HEK293 (cell line): ENCODE measurements around the gene EPM2AIP1.
"Not testable (repeated sequence)": the region's sequence is repeated elsewhere in the genome, so short reads cannot be mapped to it uniquely, and the experiment has no call there.

Experiments used
- CTCF ChIA-PET: fragments of 350-600 bp; formaldehyde crosslinking; extraction: SDS; loops from one replicate; lab custom pipeline; 2021; ENCODE audit warnings: antibody characterized with exemption; lab: Yijun Ruan, JAX
- POLR2A ChIA-PET: fragments of 300-600 bp; formaldehyde crosslinking; extraction: SDS; loops from one replicate; lab custom pipeline; 2020; ENCODE audit warnings: antibody characterized with exemption, inconsistent platforms; lab: Yijun Ruan, JAX
- H3K27ac ChIP-seq: fragments of 200-500 bp; sonication (Bioruptor generic); 2 replicates; pipeline ENCODE4 v1.5.1; 2014; ENCODE audit warnings: low read depth, low read length, control low read depth, inconsistent platforms; ENCODE audit errors: extremely low read depth
- H3K36me3 ChIP-seq, 2 experiments: fragments of 200-500 bp in 1 of 2; sonication (Bioruptor generic) in 1 of 2; 1 replicate in 1 of 2; 2 replicates in 1 of 2; pipeline ENCODE4 v1.5.1; 2014 to 2017; ENCODE audit warnings: inconsistent platforms in 2 of 2, low read length in 2 of 2; ENCODE audit not compliant: control insufficient read depth in 2 of 2, insufficient read depth in 1 of 2
- H3K4me1 ChIP-seq: fragments of 200-500 bp; sonication (Bioruptor generic); 2 replicates; pipeline ENCODE4 v1.5.1; 2014; ENCODE audit warnings: mild to moderate bottlenecking, low read length, inconsistent platforms; ENCODE audit not compliant: control insufficient read depth, insufficient read depth
- H3K4me3 ChIP-seq: 2 replicates; pipeline ENCODE4 v1.5.1; 2011; ENCODE audit warnings: low read depth, mild to moderate bottlenecking, control low read depth, low read length, moderate library complexity
- H3K9me3 ChIP-seq: fragments of 200-500 bp; sonication (Bioruptor generic); 2 replicates; pipeline ENCODE4 v1.5.1; 2014; ENCODE audit warnings: low read depth, low read length, inconsistent platforms; ENCODE audit not compliant: control insufficient read depth, insufficient read depth
- WT1 ChIP-seq: fragments of 450-650 bp; formaldehyde crosslinking; IDR thresholded peaks from 2 replicates; pipeline ENCODE4 v1.5.1; 2016; ENCODE audit warnings: missing biosample characterization, missing genetic modification characterization
- ZFHX2 ChIP-seq: fragments of 450-650 bp; formaldehyde crosslinking; conservative IDR thresholded peaks from 2 replicates; pipeline ENCODE4 v1.5.1; 2016; ENCODE audit warnings: missing biosample characterization, missing genetic modification characterization
- ZNF155 ChIP-seq: fragments of 450-650 bp; formaldehyde crosslinking; IDR thresholded peaks from 2 replicates; pipeline ENCODE4 v1.5.1; 2016; ENCODE audit warnings: missing biosample characterization, missing genetic modification characterization
- ZNF174 ChIP-seq: fragments of 450-650 bp; formaldehyde crosslinking; IDR thresholded peaks from 2 replicates; pipeline ENCODE4 v1.5.0; 2017; ENCODE audit warnings: missing biosample characterization, mild to moderate bottlenecking, missing genetic modification characterization
- ZNF175 ChIP-seq: fragments of 450-650 bp; formaldehyde crosslinking; IDR thresholded peaks from 2 replicates; pipeline ENCODE4 v1.5.1; 2016; ENCODE audit warnings: missing biosample characterization, missing genetic modification characterization
- ZNF19 ChIP-seq: fragments of 450-650 bp; formaldehyde crosslinking; IDR thresholded peaks from 2 replicates; pipeline ENCODE4; 2016; ENCODE audit warnings: missing biosample characterization, missing genetic modification characterization, low read depth
- ZNF223 ChIP-seq: fragments of 450-650 bp; formaldehyde crosslinking; IDR thresholded peaks from 2 replicates; pipeline ENCODE4 v1.5.1; 2016; ENCODE audit warnings: missing biosample characterization, missing genetic modification characterization
- ZNF292 ChIP-seq: fragments of 450-650 bp; formaldehyde crosslinking; IDR thresholded peaks from 2 replicates; pipeline ENCODE4 v1.5.1; 2016; ENCODE audit warnings: low read depth, missing biosample characterization, missing genetic modification characterization, borderline replicate concordance
- ZNF341 ChIP-seq: fragments of 450-650 bp; formaldehyde crosslinking; IDR thresholded peaks from 2 replicates; pipeline ENCODE4; 2016; ENCODE audit warnings: low read depth, missing biosample characterization, missing genetic modification characterization
- ZNF394 ChIP-seq: fragments of 450-650 bp; formaldehyde crosslinking; IDR thresholded peaks from 2 replicates; pipeline ENCODE4 v1.5.1; 2016; ENCODE audit warnings: missing biosample characterization, missing genetic modification characterization, mild to moderate bottlenecking, moderate library complexity, borderline replicate concordance
- ZNF423 ChIP-seq: fragments of 450-650 bp; formaldehyde crosslinking; IDR thresholded peaks from 2 replicates; pipeline ENCODE4 v1.5.1; 2016; ENCODE audit warnings: missing biosample characterization, missing genetic modification characterization
- ZNF433 ChIP-seq: fragments of 450-650 bp; formaldehyde crosslinking; IDR thresholded peaks from 2 replicates; pipeline ENCODE4 v1.5.1; 2016; ENCODE audit warnings: missing biosample characterization, missing genetic modification characterization, low read depth
- ZNF560 ChIP-seq: fragments of 450-650 bp; formaldehyde crosslinking; IDR thresholded peaks from 2 replicates; pipeline ENCODE4 v1.5.1; 2017; ENCODE audit warnings: missing biosample characterization, missing genetic modification characterization, borderline replicate concordance
- ZNF791 ChIP-seq: fragments of 450-650 bp; formaldehyde crosslinking; IDR thresholded peaks from 2 replicates; pipeline ENCODE4 v1.5.1; 2016; ENCODE audit warnings: missing biosample characterization, missing genetic modification characterization
- ZXDB ChIP-seq: fragments of 450-650 bp; formaldehyde crosslinking; IDR thresholded peaks from 2 replicates; pipeline ENCODE4 v1.5.1; 2016; ENCODE audit warnings: missing biosample characterization, missing genetic modification characterization
- TF ChIP-seq, protein P1 (sequence below): fragments of 450-650 bp; formaldehyde crosslinking; IDR thresholded peaks from 2 replicates; pipeline ENCODE4 v1.5.1; 2016; ENCODE audit warnings: missing biosample characterization, missing genetic modification characterization
- TF ChIP-seq, protein P2 (sequence below): fragments of 450-650 bp; formaldehyde crosslinking; IDR thresholded peaks from 2 replicates; pipeline ENCODE4 v1.5.1; 2017; ENCODE audit warnings: missing biosample characterization, missing genetic modification characterization
- TF ChIP-seq, protein P3 (sequence below): fragments of 450-650 bp; formaldehyde crosslinking; IDR thresholded peaks from 2 replicates; pipeline ENCODE4 v1.5.1; 2016; ENCODE audit warnings: missing biosample characterization, missing genetic modification characterization

EPM2AIP1 gene

DNA sequence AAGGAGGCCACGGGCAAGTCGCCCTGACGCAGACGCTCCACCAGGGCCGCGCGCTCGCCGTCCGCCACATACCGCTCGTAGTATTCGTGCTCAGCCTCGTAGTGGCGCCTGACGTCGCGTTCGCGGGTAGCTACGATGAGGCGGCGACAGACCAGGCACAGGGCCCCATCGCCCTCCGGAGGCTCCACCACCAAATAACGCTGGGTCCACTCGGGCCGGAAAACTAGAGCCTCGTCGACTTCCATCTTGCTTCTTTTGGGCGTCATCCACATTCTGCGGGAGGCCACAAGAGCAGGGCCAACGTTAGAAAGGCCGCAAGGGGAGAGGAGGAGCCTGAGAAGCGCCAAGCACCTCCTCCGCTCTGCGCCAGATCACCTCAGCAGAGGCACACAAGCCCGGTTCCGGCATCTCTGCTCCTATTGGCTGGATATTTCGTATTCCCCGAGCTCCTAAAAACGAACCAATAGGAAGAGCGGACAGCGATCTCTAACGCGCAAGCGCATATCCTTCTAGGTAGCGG is at the start of gene EPM2AIP1 (continued):
- TF ChIP-seq ZNF292 (no peak), ZNF394 (tag by site-specific recombination) (0 out of 2 replicates have a peak, but pooled peaks have one; percentile 21), ZNF791 (tag by site-specific recombination) (no peak), ZNF19 (tag by site-specific recombination) (no peak), ZNF560 (tag by site-specific recombination) (no peak), ZNF423 (tag by site-specific recombination) (no peak), ZNF341 (tag by site-specific recombination) (no peak), ZNF433 (tag by site-specific recombination) (no peak), WT1 (peak; percentile 32; the same call in 1 of the 2 replicates), ZNF223 (tag by site-specific recombination) (no peak), ZNF174 (no peak)
- TF ChIP-seq, protein P1, sequence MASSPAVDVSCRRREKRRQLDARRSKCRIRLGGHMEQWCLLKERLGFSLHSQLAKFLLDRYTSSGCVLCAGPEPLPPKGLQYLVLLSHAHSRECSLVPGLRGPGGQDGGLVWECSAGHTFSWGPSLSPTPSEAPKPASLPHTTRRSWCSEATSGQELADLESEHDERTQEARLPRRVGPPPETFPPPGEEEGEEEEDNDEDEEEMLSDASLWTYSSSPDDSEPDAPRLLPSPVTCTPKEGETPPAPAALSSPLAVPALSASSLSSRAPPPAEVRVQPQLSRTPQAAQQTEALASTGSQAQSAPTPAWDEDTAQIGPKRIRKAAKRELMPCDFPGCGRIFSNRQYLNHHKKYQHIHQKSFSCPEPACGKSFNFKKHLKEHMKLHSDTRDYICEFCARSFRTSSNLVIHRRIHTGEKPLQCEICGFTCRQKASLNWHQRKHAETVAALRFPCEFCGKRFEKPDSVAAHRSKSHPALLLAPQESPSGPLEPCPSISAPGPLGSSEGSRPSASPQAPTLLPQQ (tag by site-specific recombination): peak; percentile 65
- TF ChIP-seq, protein P2, sequence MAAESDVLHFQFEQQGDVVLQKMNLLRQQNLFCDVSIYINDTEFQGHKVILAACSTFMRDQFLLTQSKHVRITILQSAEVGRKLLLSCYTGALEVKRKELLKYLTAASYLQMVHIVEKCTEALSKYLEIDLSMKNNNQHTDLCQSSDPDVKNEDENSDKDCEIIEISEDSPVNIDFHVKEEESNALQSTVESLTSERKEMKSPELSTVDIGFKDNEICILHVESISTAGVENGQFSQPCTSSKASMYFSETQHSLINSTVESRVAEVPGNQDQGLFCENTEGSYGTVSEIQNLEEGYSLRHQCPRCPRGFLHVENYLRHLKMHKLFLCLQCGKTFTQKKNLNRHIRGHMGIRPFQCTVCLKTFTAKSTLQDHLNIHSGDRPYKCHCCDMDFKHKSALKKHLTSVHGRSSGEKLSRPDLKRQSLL: no peak
- TF ChIP-seq, protein P3, sequence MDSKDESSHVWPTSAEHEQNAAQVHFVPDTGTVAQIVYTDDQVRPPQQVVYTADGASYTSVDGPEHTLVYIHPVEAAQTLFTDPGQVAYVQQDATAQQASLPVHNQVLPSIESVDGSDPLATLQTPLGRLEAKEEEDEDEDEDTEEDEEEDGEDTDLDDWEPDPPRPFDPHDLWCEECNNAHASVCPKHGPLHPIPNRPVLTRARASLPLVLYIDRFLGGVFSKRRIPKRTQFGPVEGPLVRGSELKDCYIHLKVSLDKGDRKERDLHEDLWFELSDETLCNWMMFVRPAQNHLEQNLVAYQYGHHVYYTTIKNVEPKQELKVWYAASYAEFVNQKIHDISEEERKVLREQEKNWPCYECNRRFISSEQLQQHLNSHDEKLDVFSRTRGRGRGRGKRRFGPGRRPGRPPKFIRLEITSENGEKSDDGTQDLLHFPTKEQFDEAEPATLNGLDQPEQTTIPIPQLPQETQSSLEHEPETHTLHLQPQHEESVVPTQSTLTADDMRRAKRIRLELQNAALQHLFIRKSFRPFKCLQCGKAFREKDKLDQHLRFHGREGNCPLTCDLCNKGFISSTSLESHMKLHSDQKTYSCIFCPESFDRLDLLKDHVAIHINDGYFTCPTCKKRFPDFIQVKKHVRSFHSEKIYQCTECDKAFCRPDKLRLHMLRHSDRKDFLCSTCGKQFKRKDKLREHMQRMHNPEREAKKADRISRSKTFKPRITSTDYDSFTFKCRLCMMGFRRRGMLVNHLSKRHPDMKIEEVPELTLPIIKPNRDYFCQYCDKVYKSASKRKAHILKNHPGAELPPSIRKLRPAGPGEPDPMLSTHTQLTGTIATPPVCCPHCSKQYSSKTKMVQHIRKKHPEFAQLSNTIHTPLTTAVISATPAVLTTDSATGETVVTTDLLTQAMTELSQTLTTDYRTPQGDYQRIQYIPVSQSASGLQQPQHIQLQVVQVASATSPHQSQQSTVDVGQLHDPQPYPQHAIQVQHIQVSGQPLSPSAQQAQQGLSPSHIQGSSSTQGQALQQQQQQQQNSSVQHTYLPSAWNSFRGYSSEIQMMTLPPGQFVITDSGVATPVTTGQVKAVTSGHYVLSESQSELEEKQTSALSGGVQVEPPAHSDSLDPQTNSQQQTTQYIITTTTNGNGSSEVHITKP: no peak

DNA sequence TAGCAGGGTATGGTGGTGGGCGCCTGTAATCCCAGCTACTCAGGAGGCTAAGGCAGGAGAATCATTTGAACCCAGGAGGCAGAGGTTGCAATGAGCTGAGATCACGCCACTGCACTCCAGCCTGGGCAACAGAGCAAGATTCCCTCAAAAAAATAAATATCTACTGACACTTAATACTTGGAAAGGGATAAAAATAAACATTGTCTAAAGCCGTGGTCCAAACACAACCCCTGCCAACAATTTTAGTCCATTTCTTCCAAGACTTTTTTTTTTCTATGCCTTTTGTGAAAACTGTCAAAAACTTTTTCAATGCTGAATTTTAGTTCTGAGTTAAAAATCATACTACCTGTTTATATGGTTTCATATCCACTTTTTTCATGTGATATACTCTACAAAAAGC is 49.8 kb upstream of the EPM2AIP1 start:
- H3K36me3 ChIP-seq: peaks cover 11 to 72% of the 10 kb centered on the region in 2 experiments; a peak in 2 of 3 replicates
- H3K27ac ChIP-seq, H3K9me3 ChIP-seq, CTCF ChIA-PET, POLR2A ChIA-PET, H3K4me3 ChIP-seq, H3K4me1 ChIP-seq: not testable (repeated sequence)

DNA sequence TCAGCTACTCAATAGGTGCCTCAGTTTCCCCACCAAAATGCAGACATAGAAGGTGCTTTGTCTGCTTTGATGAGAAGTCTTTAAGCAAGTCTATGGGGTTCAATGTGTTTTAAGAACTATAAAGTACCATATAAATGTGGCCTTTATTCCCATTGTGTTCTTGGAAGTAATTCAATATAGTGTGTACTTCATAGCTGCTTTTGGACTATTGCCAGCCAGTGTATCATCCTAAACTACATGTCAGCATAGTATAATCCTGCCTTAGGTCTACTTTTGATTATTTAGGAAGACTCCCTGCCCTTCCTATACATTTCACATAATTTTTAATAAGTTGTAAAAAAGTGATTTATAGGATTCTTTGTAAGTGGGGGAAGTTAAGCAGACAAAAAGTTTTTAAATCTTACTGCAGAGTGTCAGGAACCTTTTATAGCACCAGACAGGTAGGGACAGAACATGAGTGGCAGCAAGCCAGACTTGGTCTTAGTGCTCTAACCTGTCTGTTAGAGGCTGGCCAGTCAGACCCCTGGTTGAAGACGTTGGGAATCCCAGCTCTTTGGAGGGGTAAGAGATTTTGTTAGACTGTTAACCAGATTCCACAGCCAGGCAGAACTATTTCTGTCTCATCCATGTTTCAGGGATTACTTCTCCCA is 48.7 kb upstream of the EPM2AIP1 start:
- TF ChIP-seq ZNF155 (tag by site-specific recombination) (no peak), ZFHX2 (tag by site-specific recombination) (no peak), ZXDB (tag by site-specific recombination) (no peak), ZNF175 (tag by site-specific recombination) (no peak)
- no peaks in the 10 kb centered on the region for H3K9me3 ChIP-seq
- POLR2A ChIA-PET: no interaction called here
- peaks cover 5 to 69% of the 10 kb centered on the region in 2 experiments; a peak in 2 of 3 replicates for H3K36me3 ChIP-seq
- H3K4me1 ChIP-seq: no peaks in the 10 kb centered on the region
- H3K4me3 ChIP-seq: no peak overlapping the region
- H3K27ac ChIP-seq: no peak overlapping the region
- CTCF ChIA-PET: interaction anchor here (0.7 kb wide), 1 partner anchor 172 kb away, joined by 3 read pairs; no protein-coding TSS in a partner anchor
